Measurements from ENCODE around the gene MUC5B.

DNA sequence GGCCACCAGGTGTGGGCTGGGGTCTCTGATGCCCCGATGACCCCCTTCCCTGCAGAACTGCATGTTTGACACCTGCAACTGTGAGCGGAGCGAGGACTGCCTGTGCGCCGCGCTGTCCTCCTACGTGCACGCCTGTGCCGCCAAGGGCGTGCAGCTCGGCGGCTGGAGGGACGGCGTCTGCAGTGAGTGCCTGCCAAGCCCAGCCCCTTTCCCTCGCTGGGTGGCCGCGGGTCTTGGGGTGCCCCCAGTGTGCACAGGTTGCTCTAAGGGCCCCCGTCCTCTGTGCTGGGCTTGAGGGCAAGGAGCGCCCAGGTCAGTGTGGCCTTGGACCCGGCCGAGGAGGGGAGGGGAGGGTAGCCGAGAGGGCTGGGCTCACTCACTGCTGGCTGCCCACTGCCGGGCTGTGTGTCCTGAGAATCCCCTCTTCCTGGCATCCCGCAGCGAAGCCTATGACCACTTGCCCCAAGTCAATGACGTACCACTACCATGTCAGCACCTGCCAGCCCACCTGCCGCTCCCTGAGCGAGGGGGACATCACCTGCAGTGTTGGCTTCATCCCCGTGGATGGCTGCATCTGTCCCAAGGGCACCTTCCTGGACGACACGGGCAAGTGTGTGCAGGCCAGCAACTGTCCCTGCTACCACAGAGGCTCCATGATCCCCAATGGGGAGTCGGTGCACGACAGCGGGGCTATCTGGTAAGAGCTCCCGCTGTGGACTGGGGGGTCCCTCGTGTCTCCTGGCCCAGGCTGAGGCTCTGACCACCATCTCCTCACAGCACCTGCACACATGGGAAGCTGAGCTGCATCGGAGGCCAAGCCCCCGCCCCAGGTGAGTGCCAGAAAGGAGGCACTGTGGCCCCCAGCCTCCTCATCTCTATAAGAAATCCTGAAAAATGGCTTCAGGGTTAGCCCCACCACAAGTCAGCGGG lies 48.2 kb upstream of the MUC5B start:
- TF ChIP-seq, protein P1, sequence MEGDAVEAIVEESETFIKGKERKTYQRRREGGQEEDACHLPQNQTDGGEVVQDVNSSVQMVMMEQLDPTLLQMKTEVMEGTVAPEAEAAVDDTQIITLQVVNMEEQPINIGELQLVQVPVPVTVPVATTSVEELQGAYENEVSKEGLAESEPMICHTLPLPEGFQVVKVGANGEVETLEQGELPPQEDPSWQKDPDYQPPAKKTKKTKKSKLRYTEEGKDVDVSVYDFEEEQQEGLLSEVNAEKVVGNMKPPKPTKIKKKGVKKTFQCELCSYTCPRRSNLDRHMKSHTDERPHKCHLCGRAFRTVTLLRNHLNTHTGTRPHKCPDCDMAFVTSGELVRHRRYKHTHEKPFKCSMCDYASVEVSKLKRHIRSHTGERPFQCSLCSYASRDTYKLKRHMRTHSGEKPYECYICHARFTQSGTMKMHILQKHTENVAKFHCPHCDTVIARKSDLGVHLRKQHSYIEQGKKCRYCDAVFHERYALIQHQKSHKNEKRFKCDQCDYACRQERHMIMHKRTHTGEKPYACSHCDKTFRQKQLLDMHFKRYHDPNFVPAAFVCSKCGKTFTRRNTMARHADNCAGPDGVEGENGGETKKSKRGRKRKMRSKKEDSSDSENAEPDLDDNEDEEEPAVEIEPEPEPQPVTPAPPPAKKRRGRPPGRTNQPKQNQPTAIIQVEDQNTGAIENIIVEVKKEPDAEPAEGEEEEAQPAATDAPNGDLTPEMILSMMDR (IDR thresholded peaks at IDR 0.05): no peak
- no peak for TF ChIP-seq POLR2A (IDR thresholded peaks at IDR 0.05)

Measured in esophagus squamous epithelium (tissue), 4 donors.